Measurements from ENCODE around the gene SSUH2.

The SSUH2 gene

GRCh38 chr3:8641472-8641871, 3.1 kb downstream of the SSUH2 start:
- no peak for DNase-seq (ENCODE audit: low read depth in 3 of 3)

GRCh38 chr3:8640223-8640622, 4.4 kb downstream of the SSUH2 start:
- DNase-seq (ENCODE audit: low read depth in 3 of 3), result no peak

DNA sequence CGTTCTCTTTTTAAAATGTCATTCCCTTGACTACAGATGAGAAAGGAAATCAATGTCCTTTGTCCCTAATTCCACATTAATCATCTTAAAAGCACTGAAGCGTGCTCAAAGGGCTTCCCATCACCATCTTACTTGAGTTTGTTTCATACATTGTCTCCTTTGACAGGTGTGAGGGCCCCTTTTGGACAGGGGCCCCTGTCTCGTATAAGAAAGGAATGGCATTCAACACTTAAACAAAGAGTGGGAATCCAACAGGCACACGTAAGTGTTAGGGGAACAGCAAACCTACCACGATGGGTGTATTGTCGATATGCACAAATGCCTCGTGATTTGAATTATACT, 5.0 kb downstream of the SSUH2 start:
- no peak for DNase-seq (ENCODE audit: low read depth in 3 of 3)

- DNase-seq (ENCODE audit: low read depth in 3 of 3), result no peak
Observed at GRCh38 chr3:8638994-8639658, 5.5 kb downstream of the SSUH2 start.

GRCh38 chr3:8637348-8637747, 7.2 kb downstream of the SSUH2 start:
- DNase-seq (ENCODE audit: low read depth in 3 of 3), result no peak

DNA sequence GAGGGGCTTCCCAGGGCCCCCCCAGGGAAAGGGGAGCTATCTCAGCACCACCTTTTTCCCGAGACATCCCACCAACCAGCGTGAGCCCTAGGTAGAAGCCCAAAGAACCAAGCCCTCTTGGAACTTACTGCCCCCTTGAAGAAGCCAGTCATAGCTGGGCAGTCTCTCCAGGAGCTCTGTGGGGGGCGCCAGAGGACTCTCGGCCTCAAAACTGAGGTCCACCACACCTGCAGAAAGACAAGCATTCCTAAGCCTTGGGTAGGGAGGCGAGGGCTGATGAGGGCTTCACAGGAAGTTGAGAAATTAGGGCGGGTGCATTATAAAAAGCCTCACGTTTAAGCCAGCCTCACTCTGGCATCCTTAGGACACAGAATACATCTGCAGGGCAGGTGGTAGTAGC, 9.0 kb downstream of the SSUH2 start:
- no peak for DNase-seq (ENCODE audit: low read depth in 3 of 3)

DNA sequence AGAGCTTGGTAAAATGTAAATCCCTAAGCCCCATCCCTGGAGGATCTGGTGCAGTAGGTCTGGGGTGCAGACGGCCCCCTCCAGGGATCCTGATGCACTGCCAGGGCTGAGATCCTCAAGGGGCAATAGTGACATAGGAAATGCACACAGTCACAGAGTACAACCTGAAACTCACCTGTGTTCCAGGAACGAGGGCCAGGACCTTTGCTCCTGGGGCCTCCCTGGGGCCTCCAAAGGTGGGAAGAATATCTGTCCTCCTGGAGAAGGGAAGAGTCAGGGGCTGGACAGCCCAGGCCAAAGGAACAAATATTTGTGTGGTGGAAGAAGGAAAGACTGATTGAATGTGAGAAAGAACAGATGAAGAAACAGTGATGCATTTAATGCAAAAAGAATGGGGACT, 9.5 kb downstream of the SSUH2 start:
- DNase-seq (ENCODE audit: low read depth in 3 of 3), result no peak

DNA sequence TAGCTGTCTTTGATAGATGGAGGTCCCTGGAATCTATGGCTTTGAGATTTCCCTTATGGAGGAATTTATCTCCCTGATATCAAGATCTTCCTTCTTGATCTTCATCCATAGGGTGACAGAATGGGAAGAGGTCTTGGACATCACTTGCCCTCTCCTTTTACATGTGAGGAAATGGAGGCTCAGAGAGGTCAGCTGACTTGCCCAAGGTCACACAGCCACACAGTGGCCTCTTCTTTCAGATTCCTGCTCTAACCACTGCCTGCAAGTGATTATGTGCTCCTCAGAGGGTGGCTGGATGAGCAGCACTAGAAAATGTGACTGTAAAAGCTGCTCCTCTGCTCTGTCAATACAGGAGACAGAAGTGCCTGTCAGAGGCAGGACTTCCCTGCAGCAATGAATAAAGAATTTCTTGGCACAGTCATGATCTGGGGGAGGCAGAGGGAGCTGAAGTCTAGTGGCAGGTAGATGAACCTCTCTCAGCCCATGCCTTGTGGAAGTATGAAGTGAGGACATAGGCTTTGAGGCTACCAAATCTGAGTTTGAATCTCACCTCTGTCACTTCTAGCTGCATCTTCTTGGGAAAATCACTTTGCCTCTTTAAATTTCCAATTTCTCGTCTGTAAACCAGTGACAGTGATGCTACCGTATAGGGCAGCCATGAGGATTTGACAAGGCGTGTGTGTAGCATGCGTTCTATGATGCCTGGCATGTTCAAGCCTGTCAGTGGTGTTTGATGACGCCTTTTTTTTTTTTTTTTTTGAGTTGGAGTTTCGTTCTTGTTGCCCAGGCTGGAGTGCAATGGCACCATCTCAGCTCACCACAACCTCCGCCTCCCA, 12.0 kb downstream of the SSUH2 start:
- no peak for DNase-seq (ENCODE audit: low read depth in 3 of 3)

GRCh38 chr3:8631661-8632060, 12.9 kb downstream of the SSUH2 start:
- DNase-seq (ENCODE audit: low read depth in 3 of 3), result no peak

GRCh38 chr3:8629151-8630021, 15.2 kb downstream of the SSUH2 start:
- peak; percentile 22 to 63 (median 26) for DNase-seq (ENCODE audit: low read depth in 3 of 3)

GRCh38 chr3:8627949-8628348, 16.6 kb downstream of the SSUH2 start:
- no peak for DNase-seq (ENCODE audit: low read depth in 3 of 3)

DNA sequence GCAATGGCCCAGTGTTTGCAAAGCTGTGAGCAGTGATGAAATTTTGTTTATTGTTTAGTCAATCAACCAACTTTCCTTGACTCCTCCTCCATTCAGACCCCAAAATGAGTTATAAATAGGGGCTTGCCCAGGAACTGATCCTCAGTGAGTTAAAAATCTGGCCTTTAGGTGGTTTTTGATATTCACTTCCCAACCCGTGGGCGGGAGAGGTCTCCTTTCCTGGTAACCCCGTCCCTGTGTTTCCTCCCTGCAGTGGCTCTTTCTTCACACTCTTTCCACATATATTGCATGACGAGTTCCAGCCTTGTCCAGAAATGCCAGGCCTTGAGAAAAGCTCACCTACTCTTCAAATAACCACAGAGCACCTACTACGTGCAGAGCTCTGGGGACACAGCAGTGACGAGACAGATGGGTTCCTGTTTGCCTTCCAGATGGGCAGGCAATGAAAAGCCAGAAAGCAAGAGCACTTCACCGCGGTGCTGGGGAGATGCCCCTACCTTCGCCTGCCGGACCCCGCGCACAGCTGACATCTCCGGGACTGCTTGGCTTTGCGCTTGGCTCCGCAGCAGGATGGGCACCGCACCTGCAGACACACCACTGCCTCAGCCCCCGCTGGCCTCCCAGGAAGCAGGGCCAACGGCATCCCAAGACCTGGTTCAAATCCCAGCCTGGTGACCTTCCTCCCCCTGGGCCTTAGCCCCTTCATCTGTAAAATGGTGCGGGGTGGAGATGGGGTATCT, 17.2 kb downstream of the SSUH2 start:
- DNase-seq (ENCODE audit: low read depth in 3 of 3), result no peak

- DNase-seq (ENCODE audit: low read depth in 3 of 3), result no peak
Observed at GRCh38 chr3:8625991-8626390, 18.6 kb downstream of the SSUH2 start.

GRCh38 chr3:8624612-8625011, 20.0 kb downstream of the SSUH2 start:
- DNase-seq (ENCODE audit: low read depth in 3 of 3), result no peak

GRCh38 chr3:8623741-8624140, 20.9 kb downstream of the SSUH2 start:
- DNase-seq (ENCODE audit: low read depth in 3 of 3), result no peak

DNA sequence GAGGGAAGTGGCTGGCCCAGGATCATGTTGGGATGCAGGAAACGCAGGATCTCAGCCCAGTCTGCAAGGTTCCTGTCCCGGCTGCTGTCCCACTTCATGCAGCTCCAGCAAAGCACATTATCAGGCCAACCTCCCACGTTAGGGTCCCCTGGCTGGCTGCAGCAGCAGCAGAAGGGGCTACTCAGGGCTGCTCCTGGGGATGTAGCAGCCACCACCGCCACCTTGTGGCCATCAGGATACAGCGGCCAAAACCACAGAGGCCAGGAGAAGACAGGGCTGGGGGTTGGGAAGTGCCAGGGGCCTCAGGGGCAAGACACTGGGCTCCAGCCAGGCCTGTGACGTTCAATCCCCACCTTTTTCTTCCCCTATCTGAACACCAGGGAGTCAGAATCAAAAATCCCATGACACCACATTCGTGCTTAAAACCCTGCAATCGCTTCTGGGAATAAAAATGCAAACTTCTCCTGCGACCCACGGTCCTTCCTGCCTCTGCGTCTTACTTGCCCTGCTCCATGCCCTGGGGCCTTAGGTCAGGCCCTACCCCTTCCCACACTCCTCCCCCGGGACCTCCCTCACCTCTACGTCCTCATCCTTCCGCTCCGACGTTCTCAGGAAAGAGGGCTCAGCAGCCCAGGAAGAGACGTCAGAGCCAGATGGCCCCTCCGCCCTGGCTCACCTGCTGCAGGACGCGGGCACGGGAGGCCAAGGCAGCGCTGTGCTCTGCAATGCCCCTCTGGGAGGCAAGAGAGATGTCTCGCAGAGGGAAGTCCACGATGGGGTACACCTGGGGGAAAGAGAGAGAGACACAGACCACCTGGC, 21.5 kb downstream of the SSUH2 start:
- peak; percentile 3 to 27 (median 6) for DNase-seq (ENCODE audit: low read depth in 3 of 3)

DNA sequence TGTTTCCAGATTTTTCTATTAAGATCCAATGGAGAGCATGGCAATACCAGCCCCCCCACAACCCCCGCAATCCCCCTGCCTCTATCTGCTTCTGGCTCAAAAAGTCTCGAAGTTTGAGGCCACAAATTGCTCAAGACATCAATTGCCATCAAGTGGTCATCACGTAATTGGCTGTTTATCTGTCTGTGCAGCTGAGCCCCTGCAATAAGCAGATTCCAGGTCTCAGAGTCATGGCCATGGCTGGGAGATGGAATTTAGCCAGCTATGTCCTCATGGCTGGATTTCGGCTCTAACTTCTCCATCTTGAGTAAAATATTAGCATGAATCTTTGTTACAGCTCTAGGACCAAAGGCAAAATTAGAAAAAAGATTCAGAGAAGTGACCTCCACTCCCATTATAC, 22.7 kb downstream of the SSUH2 start:
- no peak for DNase-seq (ENCODE audit: low read depth in 3 of 3)

DNA sequence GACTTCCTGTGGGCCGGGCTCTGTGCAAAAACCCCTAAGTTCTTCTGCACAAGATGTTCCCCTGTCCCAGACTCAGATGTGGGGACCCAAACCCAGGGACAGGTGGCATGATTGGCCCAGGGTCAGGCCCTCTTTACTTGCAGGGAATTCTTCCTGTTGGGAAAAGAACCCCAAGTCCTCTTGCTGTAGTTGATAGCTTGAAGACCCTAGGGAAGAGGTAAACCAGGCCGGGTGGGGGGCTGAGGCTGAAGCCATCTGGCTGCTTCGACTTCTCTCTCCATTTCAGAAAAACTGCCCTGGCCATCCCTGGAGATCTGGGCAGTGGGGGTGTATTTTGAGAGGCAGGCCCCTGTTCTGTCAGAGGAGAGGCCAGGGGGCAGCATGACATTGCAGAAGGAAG, 23.5 kb downstream of the SSUH2 start:
- DNase-seq (ENCODE audit: low read depth in 3 of 3), result no peak

DNA sequence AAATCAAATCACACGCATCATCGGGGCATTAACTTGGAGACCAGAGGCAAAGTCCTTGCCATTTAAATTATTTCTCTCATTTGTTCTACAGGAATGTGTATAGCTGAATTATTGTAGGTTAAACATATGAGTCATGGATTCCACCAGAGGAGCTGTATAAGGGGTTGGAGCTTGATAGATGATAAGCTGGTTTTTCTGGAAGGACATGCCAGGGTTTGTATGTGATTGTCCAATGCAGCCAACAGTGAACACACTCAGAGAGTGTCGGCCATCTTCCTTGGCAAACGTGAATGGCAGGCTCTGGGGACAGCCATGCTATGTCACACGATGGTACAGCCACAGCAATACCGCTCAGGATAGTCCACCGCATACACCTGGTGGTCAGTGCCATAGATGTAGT, 25.1 kb downstream of the SSUH2 start:
- DNase-seq (ENCODE audit: low read depth in 3 of 3), result no peak

DNA sequence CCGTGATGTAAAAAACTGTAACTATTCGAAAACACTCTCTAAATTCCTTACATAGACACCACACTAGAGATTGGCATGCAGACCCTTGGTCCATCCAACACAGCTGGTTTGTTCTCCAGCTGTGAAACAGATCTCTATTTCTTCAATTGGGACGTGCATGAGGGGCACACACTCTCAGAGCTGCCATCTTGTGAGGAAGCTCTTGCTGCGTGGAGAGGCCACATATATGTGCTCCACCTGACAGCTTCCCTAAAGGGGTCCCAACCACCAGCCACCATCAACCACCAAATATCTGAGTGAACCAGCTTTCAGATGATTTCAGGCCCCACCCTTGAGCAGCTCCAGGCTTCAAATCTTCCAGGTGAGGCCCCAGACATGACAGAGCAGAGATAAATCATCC, 25.6 kb downstream of the SSUH2 start:
- DNase-seq (ENCODE audit: low read depth in 3 of 3), result no peak

- DNase-seq (ENCODE audit: low read depth in 3 of 3), result no peak
Observed at GRCh38 chr3:8617921-8618320, 26.7 kb downstream of the SSUH2 start.

Measured in stimulated activated CD4-positive, alpha-beta T cell treated with anti-CD3 and anti-CD28 coated beads, TNF-alpha, amount 100 ng/mL, for 24 hours (primary cell).